ENCODE measurements around the gene CEPT1.

CEPT1 gene

GRCh38 chr1:111228748-111229126, 88.7 kb downstream of the CEPT1 start:
- DNase-seq, result no peak

- DNase-seq, result no peak
These were observed 92.1 kb downstream of the CEPT1 start for GRCh38 chr1:111232134-111232533.

- no peak for DNase-seq
These were observed 94.2 kb downstream of the CEPT1 start for GRCh38 chr1:111234258-111234657.

Measured in SIG-M5 (cell line).